ENCODE measurements around the gene MDM4. TPM values are rescaled to one million over a fixed set of nuclear protein-coding genes. Genes with fewer than 3 reads are reported as not detected.
"Not testable (repeated sequence)": the region's sequence is repeated elsewhere in the genome, so short reads cannot be mapped to it uniquely, and the experiment has no call there.

MDM4 gene
- total RNA-seq, 2 experiments from 2014 or later = 89.1 to 94.6 TPM

DNA sequence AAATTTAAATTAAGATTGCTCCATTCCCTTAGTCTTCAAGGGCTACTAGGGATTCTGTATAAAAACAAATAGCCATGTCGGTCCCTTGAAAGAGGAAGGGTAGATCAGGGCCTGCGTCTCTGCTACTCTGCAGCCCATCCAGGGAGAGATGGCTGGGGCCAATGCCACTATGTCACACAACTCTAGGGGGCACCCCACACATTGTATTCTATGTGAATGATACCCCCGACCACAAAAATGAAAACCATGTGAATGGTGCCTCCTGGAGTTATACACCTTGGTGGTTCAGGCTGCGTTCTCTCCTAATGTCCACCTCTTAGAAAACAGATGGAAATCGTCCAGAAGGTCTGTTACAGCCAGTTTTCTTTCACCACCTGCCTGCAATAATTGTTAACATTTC, 39.6 kb upstream of the MDM4 start:
- Mint-ChIP-seq H3K27ac (no peak overlapping the region), H3K27me3 (no peaks in the 10 kb centered on the region), H3K4me1 (peaks cover 53% of the 10 kb centered on the region), H3K4me3 (no peak overlapping the region), H3K36me3 (ENCODE audit: low read depth) (peaks cover 3% of the 10 kb centered on the region), H3K9me3 (ENCODE audit: low read depth) (no peaks in the 10 kb centered on the region)
- ChIA-PET CTCF (interaction anchor here (1.4 to 5.0 kb wide), 2 partner anchors 17 to 45 kb away, joined by 4 to 30 read pairs; partner anchors contain the start of gene PIK3C2B), POLR2A (no interaction called here)
- ATAC-seq = no peak
- intact Hi-C loops (cut with DNase I, micrococcal nuclease) = no loop called here
- no peak for DNase-seq

GRCh38 chr1:204477036-204477740, 39.0 kb upstream of the MDM4 start:
- Mint-ChIP-seq H3K27me3 (no peaks in the 10 kb centered on the region), H3K9me3 (ENCODE audit: low read depth) (no peaks in the 10 kb centered on the region), H3K27ac (no peak overlapping the region), H3K36me3 (ENCODE audit: low read depth) (peaks cover 2% of the 10 kb centered on the region), H3K4me3 (no peak overlapping the region), H3K4me1 (peaks cover 54% of the 10 kb centered on the region)
- DNase-seq = no peak
- CTCF ChIA-PET = interaction anchor here (0.6 to 5.9 kb wide), 7 partner anchors 9 to 330 kb away, joined by 3 to 47 read pairs (median 4); partner anchors contain the start of gene PIK3C2B
- POLR2A ChIA-PET = no interaction called here
- intact Hi-C loops (cut with DNase I, micrococcal nuclease) = no loop called here
- no peak for ATAC-seq

DNA sequence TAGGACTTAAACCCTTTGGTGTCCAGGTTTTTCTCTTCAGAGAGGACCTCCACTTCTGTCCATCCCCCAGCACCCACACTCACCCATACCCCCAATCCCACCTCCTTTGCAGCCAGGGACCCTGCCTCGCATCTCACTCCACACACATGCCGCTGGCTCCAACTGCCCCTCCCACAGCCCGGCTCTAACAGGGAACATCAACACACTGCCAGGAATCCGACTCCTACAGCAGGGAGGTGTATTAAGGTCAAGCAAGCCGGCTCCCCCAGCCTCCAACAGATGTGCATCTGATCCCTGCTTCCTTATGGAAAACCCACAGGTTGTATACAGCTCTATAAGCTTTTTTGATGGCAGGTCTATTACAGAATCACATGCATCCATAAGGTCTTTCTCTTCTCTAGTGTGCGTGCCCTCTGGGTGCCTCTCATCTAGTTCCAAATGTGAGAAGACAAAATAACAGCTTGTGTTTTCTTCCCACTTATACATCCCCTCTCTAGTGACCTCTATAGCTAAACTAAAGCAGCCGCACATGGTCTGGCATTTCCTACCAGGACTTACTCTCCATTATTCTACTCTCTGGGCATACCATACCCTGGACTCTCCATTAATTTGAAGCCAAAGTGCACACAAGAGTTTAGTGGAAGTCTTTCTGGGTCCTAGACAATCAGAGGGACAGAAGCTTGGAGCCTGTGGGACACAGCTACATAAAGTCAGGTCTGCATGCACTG, 37.9 kb upstream of the MDM4 start:
- H3K27ac Mint-ChIP-seq = no peak overlapping the region

GRCh38 chr1:204478921-204479320, 37.3 kb upstream of the MDM4 start:
- intact Hi-C loops (cut with DNase I, micrococcal nuclease) = no loop called here
- ChIA-PET POLR2A (interaction anchor here (0.6 to 1.0 kb wide), 2 partner anchors 12 to 15 kb away, joined by 4 read pairs; partner anchors contain the start of gene PIK3C2B), CTCF (interaction anchor here (0.6 to 5.9 kb wide), 10 partner anchors 12 to 87 kb away, joined by 3 to 47 read pairs (median 4); partner anchors contain the start of gene PIK3C2B)
- ATAC-seq (no peak), DNase-seq (no peak)
- no peak overlapping the region for H3K27ac Mint-ChIP-seq
- H3K36me3 Mint-ChIP-seq (ENCODE audit: low read depth) = no peaks in the 10 kb centered on the region
- H3K4me1 Mint-ChIP-seq = peaks cover 54% of the 10 kb centered on the region
- no peak overlapping the region for H3K4me3 Mint-ChIP-seq
- no peaks in the 10 kb centered on the region for H3K9me3 Mint-ChIP-seq (ENCODE audit: low read depth)
- H3K27me3 Mint-ChIP-seq = no peaks in the 10 kb centered on the region

More for the DNA sequence above, 37.9 kb upstream of the MDM4 start:
- Mint-ChIP-seq H3K4me3 (no peak overlapping the region), H3K9me3 (ENCODE audit: low read depth) (no peaks in the 10 kb centered on the region), H3K36me3 (ENCODE audit: low read depth) (no peaks in the 10 kb centered on the region), H3K4me1 (peaks cover 54% of the 10 kb centered on the region), H3K27me3 (no peaks in the 10 kb centered on the region)
- CTCF ChIA-PET = interaction anchor here (0.5 to 5.9 kb wide), 11 partner anchors 11 to 328 kb away, joined by 3 to 47 read pairs (median 4); partner anchors contain the start of gene PIK3C2B
- POLR2A ChIA-PET = interaction anchor here (0.6 to 1.0 kb wide), 2 partner anchors 12 to 16 kb away, joined by 4 read pairs; partner anchors contain the start of gene PIK3C2B
- ATAC-seq = no peak
- intact Hi-C loops (cut with DNase I, micrococcal nuclease) = no loop called here
- no peak for DNase-seq

- intact Hi-C loops (cut with DNase I, micrococcal nuclease) = no loop called here
- no peak overlapping the region for H3K4me3 Mint-ChIP-seq
Measured at GRCh38 chr1:204479387-204480136, 36.6 kb upstream of the MDM4 start.

GRCh38 chr1:204480515-204480914, 35.7 kb upstream of the MDM4 start:
- H3K36me3 Mint-ChIP-seq (ENCODE audit: low read depth) = no peaks in the 10 kb centered on the region
- no peaks in the 10 kb centered on the region for H3K9me3 Mint-ChIP-seq (ENCODE audit: low read depth)
- intact Hi-C loops (cut with DNase I, micrococcal nuclease) = no loop called here
- ATAC-seq = peak; percentile 67
- CTCF ChIA-PET = interaction anchor here (0.8 to 5.9 kb wide), 3 partner anchors 13 to 83 kb away, joined by 3 to 47 read pairs (median 10); partner anchors contain the start of gene PIK3C2B
- H3K4me3 Mint-ChIP-seq = no peak overlapping the region
- POLR2A ChIA-PET = no interaction called here
- H3K27me3 Mint-ChIP-seq = no peaks in the 10 kb centered on the region
- peaks cover 52% of the 10 kb centered on the region for H3K4me1 Mint-ChIP-seq
- no peak overlapping the region for H3K27ac Mint-ChIP-seq
- DNase-seq = peak; percentile 33

More at GRCh38 chr1:204479387-204480136, 36.6 kb upstream of the MDM4 start:
- ChIA-PET POLR2A (interaction anchor here (1.0 kb wide), 1 partner anchor 15 kb away, joined by 4 read pairs; the partner anchor contains the start of gene PIK3C2B), CTCF (interaction anchor here (0.6 to 5.9 kb wide), 10 partner anchors 12 to 1178 kb away, joined by 3 to 47 read pairs (median 4); partner anchors contain the start of gene PIK3C2B)
- peaks cover 54% of the 10 kb centered on the region for H3K4me1 Mint-ChIP-seq
- no peaks in the 10 kb centered on the region for H3K27me3 Mint-ChIP-seq
- H3K36me3 Mint-ChIP-seq (ENCODE audit: low read depth) = no peaks in the 10 kb centered on the region
- DNase-seq (no peak), ATAC-seq (no peak)
- no peak overlapping the region for H3K27ac Mint-ChIP-seq
- no peaks in the 10 kb centered on the region for H3K9me3 Mint-ChIP-seq (ENCODE audit: low read depth)

DNA sequence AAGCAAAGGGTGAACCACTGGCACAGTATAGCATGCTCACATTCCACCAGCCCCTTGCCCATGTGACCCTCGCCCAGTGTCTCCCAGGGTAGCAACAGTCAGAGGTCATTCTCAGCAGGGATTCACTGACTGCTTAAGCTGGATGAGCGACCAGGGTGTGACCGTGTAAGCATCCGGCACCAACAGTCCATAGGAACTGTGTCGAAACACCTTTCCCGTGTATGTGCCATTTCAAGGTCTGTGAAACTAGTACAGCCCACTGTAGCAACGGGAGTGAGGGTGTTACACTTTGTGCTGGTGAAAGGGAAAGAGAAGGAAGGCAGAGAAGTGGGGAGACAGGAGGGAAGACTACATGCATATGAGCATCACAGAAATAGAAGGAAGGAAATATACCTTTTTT, 32.4 kb upstream of the MDM4 start:
- H3K4me3 Mint-ChIP-seq = no peak overlapping the region
- no peak overlapping the region for H3K27ac Mint-ChIP-seq
- H3K9me3 Mint-ChIP-seq (ENCODE audit: low read depth) = no peaks in the 10 kb centered on the region
- no peak for DNase-seq
- ChIA-PET CTCF (interaction anchor here (1.3 kb wide), 1 partner anchor 53 kb away, joined by 7 read pairs; no protein-coding TSS in a partner anchor), POLR2A (no interaction called here)
- H3K27me3 Mint-ChIP-seq = no peaks in the 10 kb centered on the region
- ATAC-seq = no peak
- H3K36me3 Mint-ChIP-seq (ENCODE audit: low read depth) = peaks cover 7% of the 10 kb centered on the region
- intact Hi-C loops (cut with DNase I, micrococcal nuclease) = no loop called here
- H3K4me1 Mint-ChIP-seq = peaks cover 46% of the 10 kb centered on the region

DNA sequence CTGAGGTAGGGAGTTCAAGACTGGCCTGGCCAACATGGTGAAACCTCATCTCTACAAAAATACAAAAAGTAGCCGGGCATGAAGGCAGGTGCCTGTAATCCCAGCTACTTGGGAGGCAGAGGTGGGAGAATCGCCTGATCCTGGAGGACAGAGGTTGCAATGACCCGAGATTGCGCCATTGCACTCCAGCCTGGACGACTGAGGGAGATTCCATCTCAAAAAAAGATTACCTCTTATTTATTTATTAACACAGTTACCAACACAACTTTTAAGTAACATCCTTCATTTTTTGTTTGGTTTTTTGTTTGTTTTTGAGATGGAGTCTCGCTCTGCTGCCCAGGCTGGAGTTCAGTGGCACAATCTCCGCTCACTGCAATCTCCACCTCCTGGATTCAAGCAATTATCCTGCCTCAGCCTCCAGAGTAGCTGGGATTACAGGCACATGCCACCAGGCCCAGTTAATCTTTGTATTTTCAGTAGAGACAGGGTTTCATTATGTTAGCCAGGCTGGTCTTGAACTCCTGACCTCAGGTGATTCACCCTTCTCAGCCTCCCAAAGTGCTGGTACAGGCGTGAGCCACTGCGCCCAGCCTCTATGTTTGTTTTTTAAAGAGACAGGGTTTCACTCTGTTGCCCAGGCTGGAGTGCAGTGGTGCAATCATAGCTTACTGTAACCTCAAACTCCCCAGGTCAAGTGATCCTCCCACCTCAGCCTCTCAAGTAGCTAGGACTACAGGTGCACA, 29.5 kb upstream of the MDM4 start:
- Mint-ChIP-seq H3K36me3 (ENCODE audit: low read depth) (peaks cover 11% of the 10 kb centered on the region), H3K4me1 (peaks cover 35% of the 10 kb centered on the region)
- H3K27ac Mint-ChIP-seq; H3K9me3 Mint-ChIP-seq (ENCODE audit: low read depth); intact Hi-C loops (cut with DNase I, micrococcal nuclease); H3K4me3 Mint-ChIP-seq; H3K27me3 Mint-ChIP-seq: not testable (repeated sequence)
- POLR2A ChIA-PET = interaction anchor here (0.6 to 0.7 kb wide), 2 partner anchors 98 to 858 kb away, joined by 4 read pairs; no protein-coding TSS in a partner anchor
- ATAC-seq (peak; percentile 50), DNase-seq (peak; percentile 39)
- CTCF ChIA-PET = interaction anchor here (0.8 to 3.4 kb wide), 4 partner anchors 9 to 64 kb away, joined by 3 to 13 read pairs (median 3); no protein-coding TSS in a partner anchor

DNA sequence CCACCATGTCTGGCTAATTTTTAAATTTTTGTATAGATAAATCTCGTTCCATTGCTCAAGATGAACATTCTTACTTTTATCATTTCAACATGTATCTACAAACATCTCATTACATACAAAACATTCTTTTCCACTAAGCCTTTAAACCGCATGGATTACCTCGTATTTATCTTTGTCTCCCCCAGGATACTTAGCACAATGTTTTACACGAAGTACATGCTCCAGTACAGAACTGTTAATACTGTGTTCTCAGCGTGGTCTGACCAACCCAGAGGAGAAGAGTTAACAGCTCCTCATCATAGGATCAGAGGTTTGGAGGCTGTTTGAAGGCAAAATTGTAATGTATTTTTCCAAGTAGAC, 29.0 kb upstream of the MDM4 start:
- CTCF ChIA-PET = interaction anchor here (0.9 to 3.4 kb wide), 6 partner anchors 16 to 64 kb away, joined by 3 to 13 read pairs (median 4); no protein-coding TSS in a partner anchor
- no peaks in the 10 kb centered on the region for H3K9me3 Mint-ChIP-seq (ENCODE audit: low read depth)
- DNase-seq = no peak
- intact Hi-C loops (cut with DNase I, micrococcal nuclease) = no loop called here
- H3K4me1 Mint-ChIP-seq = peaks cover 40% of the 10 kb centered on the region
- H3K36me3 Mint-ChIP-seq (ENCODE audit: low read depth) = peaks cover 11% of the 10 kb centered on the region
- POLR2A ChIA-PET = interaction anchor here (0.7 kb wide), 1 partner anchor 858 kb away, joined by 4 read pairs; no protein-coding TSS in a partner anchor
- no peak for ATAC-seq
- no peak overlapping the region for H3K27ac Mint-ChIP-seq
- H3K27me3 Mint-ChIP-seq = no peaks in the 10 kb centered on the region
- H3K4me3 Mint-ChIP-seq = no peak overlapping the region

- CTCF ChIA-PET = interaction anchor here (0.6 to 18.6 kb wide), 8 partner anchors 9 to 221 kb away, joined by 3 to 910 read pairs (median 4); no protein-coding TSS in a partner anchor
- intact Hi-C loops (cut with DNase I, micrococcal nuclease) = no loop called here
- DNase-seq (no peak), ATAC-seq (no peak)
- Mint-ChIP-seq H3K36me3 (ENCODE audit: low read depth) (peaks cover 11% of the 10 kb centered on the region), H3K4me1 (peaks cover 65% of the 10 kb centered on the region), H3K9me3 (ENCODE audit: low read depth) (no peaks in the 10 kb centered on the region), H3K27me3 (no peaks in the 10 kb centered on the region), H3K27ac (peak overlapping the region; percentile 49), H3K4me3 (no peak overlapping the region)
- POLR2A ChIA-PET = no interaction called here
Measured at GRCh38 chr1:204491655-204492054, 24.6 kb upstream of the MDM4 start.

Data from activated CD4-positive, alpha-beta T cell treated with anti-CD3 and anti-CD28 coated beads for 36 hours (primary cell).